GM12891 (cell line): ENCODE results near the gene NXN.

Source experiments
- POLR2A ChIP-seq: IDR thresholded peaks from 2 replicates; pipeline ENCODE4 v1.6.1; 2011; ENCODE audit warnings: low read depth, low read length, control low read depth
- POLR2AphosphoS5 ChIP-seq: IDR thresholded peaks from 2 replicates; pipeline ENCODE4 v1.6.1; 2011; ENCODE audit warnings: low read depth, low read length, control low read depth
- TAF1 ChIP-seq: IDR thresholded peaks from 2 replicates; pipeline ENCODE4 v1.6.1; 2011; ENCODE audit warnings: low read depth, low read length, control low read depth

DNA sequence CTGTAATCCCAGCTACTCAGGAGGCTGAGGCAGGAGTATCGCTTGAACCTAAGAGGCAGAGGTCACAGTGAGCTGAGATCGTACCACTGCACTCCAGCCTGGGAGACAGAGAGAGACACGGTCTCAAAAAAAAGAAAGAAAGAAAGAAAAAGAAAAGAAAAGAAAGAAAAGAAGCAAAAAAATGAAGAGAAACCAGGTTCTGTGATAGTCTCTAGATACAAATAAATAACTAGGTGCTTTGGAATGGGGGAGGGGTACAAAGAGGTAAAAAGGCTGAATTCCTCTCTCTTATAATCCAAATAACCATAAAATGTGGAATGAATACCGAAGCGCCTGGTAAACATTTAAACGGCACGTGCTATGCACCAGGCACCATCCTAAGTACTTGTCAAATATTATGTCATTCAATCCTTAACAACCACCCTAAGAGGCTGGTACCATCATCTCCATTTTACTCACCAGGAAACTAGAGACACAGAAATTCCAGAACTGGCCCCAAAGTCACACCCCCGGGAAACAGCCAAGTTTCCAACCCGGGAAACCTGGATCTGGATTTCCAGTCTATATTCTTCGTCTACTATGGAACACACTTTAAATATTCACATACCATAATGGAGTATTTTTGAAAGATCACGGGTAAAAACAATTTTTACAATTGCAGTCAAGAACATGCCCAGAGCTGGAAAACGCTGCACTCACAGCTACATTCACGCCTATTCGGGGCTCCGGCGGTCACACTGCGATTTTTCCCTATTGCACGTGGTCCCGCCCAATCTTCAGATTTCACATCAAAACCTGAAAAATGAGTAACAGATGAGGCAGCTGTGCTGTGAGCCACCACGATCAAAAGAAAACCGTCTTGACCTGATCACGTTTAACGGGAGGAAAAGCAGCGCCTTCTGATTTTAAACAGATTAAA, 10.5 kb downstream of the NXN start:
- TF ChIP-seq POLR2A (no peak), POLR2AphosphoS5 (no peak), TAF1 (no peak)
